ENCODE data around the gene CD8A.

CD8A gene

GRCh38 chr2:86776532-86776931 is 14.2 kb downstream of the CD8A start:
- H3K4me3 ChIP-seq: no peak overlapping the region
- H3K9me3 ChIP-seq (ENCODE audit: low read depth, low read length): no peaks in the 10 kb centered on the region
- TF ChIP-seq FOXP2 (optimal IDR thresholded peaks at IDR 0.05; ENCODE audit: control extremely low read depth, extremely low read length, insufficient read depth) (no peak), POLR2AphosphoS5 (IDR thresholded peaks at IDR 0.05; ENCODE audit: borderline replicate concordance, low read depth, low read length) (no peak), EZH2 (IDR thresholded peaks at IDR 0.05) (no peak)
- no peak overlapping the region for H3K9ac ChIP-seq (ENCODE audit: insufficient read length)
- no peak overlapping the region for H3K27ac ChIP-seq
- H3K36me3 ChIP-seq (ENCODE audit: insufficient read depth, low read length): peaks cover 18% of the 10 kb centered on the region
- DNase-seq (ENCODE audit: low read depth, low spot score): no peak

GRCh38 chr2:86775338-86775737 is 15.4 kb downstream of the CD8A start:
- no peak for DNase-seq (ENCODE audit: low read depth, low spot score)
- peaks cover 30% of the 10 kb centered on the region for H3K36me3 ChIP-seq (ENCODE audit: insufficient read depth, low read length)
- H3K27ac ChIP-seq: no peak overlapping the region
- TF ChIP-seq FOXP2 (optimal IDR thresholded peaks at IDR 0.05; ENCODE audit: control extremely low read depth, extremely low read length, insufficient read depth) (no peak), EZH2 (IDR thresholded peaks at IDR 0.05) (no peak), POLR2AphosphoS5 (IDR thresholded peaks at IDR 0.05; ENCODE audit: borderline replicate concordance, low read depth, low read length) (no peak)
- H3K9me3 ChIP-seq (ENCODE audit: low read depth, low read length): no peaks in the 10 kb centered on the region
- H3K4me3 ChIP-seq: no peak overlapping the region
- H3K9ac ChIP-seq (ENCODE audit: insufficient read length): no peak overlapping the region

- peaks cover 33% of the 10 kb centered on the region for H3K36me3 ChIP-seq (ENCODE audit: insufficient read depth, low read length)
- TF ChIP-seq POLR2AphosphoS5 (IDR thresholded peaks at IDR 0.05; ENCODE audit: borderline replicate concordance, low read depth, low read length) (no peak), FOXP2 (optimal IDR thresholded peaks at IDR 0.05; ENCODE audit: control extremely low read depth, extremely low read length, insufficient read depth) (no peak), EZH2 (IDR thresholded peaks at IDR 0.05) (no peak)
- DNase-seq (ENCODE audit: low read depth, low spot score): no peak
- no peak overlapping the region for H3K4me3 ChIP-seq
- H3K9ac ChIP-seq (ENCODE audit: insufficient read length): no peak overlapping the region
- H3K9me3 ChIP-seq (ENCODE audit: low read depth, low read length): no peaks in the 10 kb centered on the region
- H3K27ac ChIP-seq: no peak overlapping the region
Observed at GRCh38 chr2:86774862-86775261, 15.9 kb downstream of the CD8A start.

- Histone ChIP-seq H3K36me3 (ENCODE audit: insufficient read depth, low read length) (peaks cover 33% of the 10 kb centered on the region), H3K9ac (ENCODE audit: insufficient read length) (no peak overlapping the region), H3K9me3 (ENCODE audit: low read depth, low read length) (no peaks in the 10 kb centered on the region), H3K27ac (no peak overlapping the region), H3K4me3 (no peak overlapping the region)
- no peak for DNase-seq (ENCODE audit: low read depth, low spot score)
- no peak for TF ChIP-seq POLR2AphosphoS5 (IDR thresholded peaks at IDR 0.05; ENCODE audit: borderline replicate concordance, low read depth, low read length)
- no peak for TF ChIP-seq FOXP2 (optimal IDR thresholded peaks at IDR 0.05; ENCODE audit: control extremely low read depth, extremely low read length, insufficient read depth)
- no peak for TF ChIP-seq EZH2 (IDR thresholded peaks at IDR 0.05)
Observed at GRCh38 chr2:86772611-86773010, 18.1 kb downstream of the CD8A start.

GRCh38 chr2:86770816-86771301 is 19.9 kb downstream of the CD8A start:
- no peak for TF ChIP-seq EZH2 (IDR thresholded peaks at IDR 0.05)
- no peak for TF ChIP-seq FOXP2 (optimal IDR thresholded peaks at IDR 0.05; ENCODE audit: control extremely low read depth, extremely low read length, insufficient read depth)
- H3K9me3 ChIP-seq (ENCODE audit: low read depth, low read length): no peaks in the 10 kb centered on the region
- DNase-seq (ENCODE audit: low read depth, low spot score): no peak
- H3K4me3 ChIP-seq: no peak overlapping the region
- H3K9ac ChIP-seq (ENCODE audit: insufficient read length): no peak overlapping the region
- H3K36me3 ChIP-seq (ENCODE audit: insufficient read depth, low read length): peaks cover 41% of the 10 kb centered on the region
- no peak overlapping the region for H3K27ac ChIP-seq

GRCh38 chr2:86769838-86770237 is 20.9 kb downstream of the CD8A start:
- no peak for TF ChIP-seq FOXP2 (optimal IDR thresholded peaks at IDR 0.05; ENCODE audit: control extremely low read depth, extremely low read length, insufficient read depth)
- TF ChIP-seq POLR2AphosphoS5 (IDR thresholded peaks at IDR 0.05; ENCODE audit: borderline replicate concordance, low read depth, low read length): no peak
- TF ChIP-seq EZH2 (IDR thresholded peaks at IDR 0.05): no peak
- no peak overlapping the region for H3K9ac ChIP-seq (ENCODE audit: insufficient read length)
- H3K27ac ChIP-seq: no peak overlapping the region
- H3K9me3 ChIP-seq (ENCODE audit: low read depth, low read length): no peaks in the 10 kb centered on the region
- peaks cover 44% of the 10 kb centered on the region for H3K36me3 ChIP-seq (ENCODE audit: insufficient read depth, low read length)
- H3K4me3 ChIP-seq: no peak overlapping the region
- no peak for DNase-seq (ENCODE audit: low read depth, low spot score)

GRCh38 chr2:86768189-86768949 is 22.3 kb downstream of the CD8A start:
- Histone ChIP-seq H3K4me3 (no peak overlapping the region), H3K36me3 (ENCODE audit: insufficient read depth, low read length) (peaks cover 38% of the 10 kb centered on the region), H3K9ac (ENCODE audit: insufficient read length) (no peak overlapping the region), H3K27ac (no peak overlapping the region), H3K9me3 (ENCODE audit: low read depth, low read length) (no peaks in the 10 kb centered on the region)
- no peak for TF ChIP-seq FOXP2 (optimal IDR thresholded peaks at IDR 0.05; ENCODE audit: control extremely low read depth, extremely low read length, insufficient read depth)
- no peak for TF ChIP-seq EZH2 (IDR thresholded peaks at IDR 0.05)
- no peak for TF ChIP-seq POLR2AphosphoS5 (IDR thresholded peaks at IDR 0.05; ENCODE audit: borderline replicate concordance, low read depth, low read length)
- no peak for DNase-seq (ENCODE audit: low read depth, low spot score)

GRCh38 chr2:86765310-86765695 is 25.4 kb downstream of the CD8A start:
- Histone ChIP-seq H3K9me3 (ENCODE audit: low read depth, low read length) (no peaks in the 10 kb centered on the region), H3K4me3 (no peak overlapping the region), H3K36me3 (ENCODE audit: insufficient read depth, low read length) (peaks cover 26% of the 10 kb centered on the region), H3K9ac (ENCODE audit: insufficient read length) (no peak overlapping the region), H3K27ac (no peak overlapping the region)
- no peak for TF ChIP-seq EZH2 (IDR thresholded peaks at IDR 0.05)
- no peak for TF ChIP-seq FOXP2 (optimal IDR thresholded peaks at IDR 0.05; ENCODE audit: control extremely low read depth, extremely low read length, insufficient read depth)
- TF ChIP-seq POLR2AphosphoS5 (IDR thresholded peaks at IDR 0.05; ENCODE audit: borderline replicate concordance, low read depth, low read length): no peak
- no peak for DNase-seq (ENCODE audit: low read depth, low spot score)
